AML-193 (cell line): ENCODE results near the gene ZBTB7A.

Experiments
- DNase-seq, 2 experiments: peaks; one replicate each; lab custom pipeline; 2025; lab: John Stamatoyannopoulos, UW

ZBTB7A gene

DNA sequence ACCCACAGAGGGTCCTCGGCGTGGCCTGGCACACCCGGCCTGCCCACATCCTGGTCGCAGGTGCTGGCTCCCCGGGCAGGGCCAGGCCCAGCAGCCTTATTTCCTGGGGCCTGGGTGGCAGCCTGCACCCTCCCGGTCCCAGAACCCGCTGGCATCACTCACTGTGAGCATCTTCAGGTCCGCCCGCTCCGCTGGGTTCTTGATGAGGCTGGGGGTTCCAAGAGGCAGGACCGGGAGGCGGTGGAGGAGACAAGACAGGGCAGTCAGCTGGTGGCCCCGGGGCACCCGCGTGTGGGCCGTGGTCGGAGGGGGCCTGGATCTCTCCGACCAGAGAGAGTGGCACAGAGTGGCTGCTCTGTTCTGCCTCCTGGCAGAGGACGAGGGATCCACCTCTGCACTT is 27.6 kb upstream of the ZBTB7A start:
- DNase-seq: no peak

DNA sequence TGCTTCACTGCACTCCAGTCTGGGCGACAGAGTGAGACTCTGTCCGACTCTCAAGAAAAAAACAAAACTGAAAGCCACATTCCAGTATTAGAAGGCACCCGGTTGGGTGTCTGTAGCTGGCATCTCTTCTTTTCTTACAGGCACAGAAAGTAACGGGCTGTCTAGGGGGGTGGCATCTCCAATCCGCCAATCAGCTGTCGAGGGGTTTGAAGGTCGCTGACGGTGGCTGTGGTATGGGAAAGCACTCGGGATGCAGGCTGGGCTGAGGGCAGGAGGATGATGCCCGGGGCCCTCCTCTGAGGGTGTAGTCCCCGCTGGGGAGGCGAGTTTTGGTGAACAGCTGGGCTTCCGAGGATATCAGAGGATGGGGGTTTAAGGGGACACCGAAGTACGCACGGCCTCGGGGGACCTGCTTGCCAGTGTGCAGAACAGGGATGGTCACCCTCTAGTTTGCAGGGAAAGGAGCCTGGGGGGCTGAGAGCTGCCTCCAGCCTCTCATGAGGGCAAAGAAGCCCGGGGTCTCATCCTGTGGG is 27.0 kb upstream of the ZBTB7A start:
- DNase-seq: no peak

GRCh38 chr19:4090356-4091220 is 23.9 kb upstream of the ZBTB7A start:
- DNase-seq: no peak

DNA sequence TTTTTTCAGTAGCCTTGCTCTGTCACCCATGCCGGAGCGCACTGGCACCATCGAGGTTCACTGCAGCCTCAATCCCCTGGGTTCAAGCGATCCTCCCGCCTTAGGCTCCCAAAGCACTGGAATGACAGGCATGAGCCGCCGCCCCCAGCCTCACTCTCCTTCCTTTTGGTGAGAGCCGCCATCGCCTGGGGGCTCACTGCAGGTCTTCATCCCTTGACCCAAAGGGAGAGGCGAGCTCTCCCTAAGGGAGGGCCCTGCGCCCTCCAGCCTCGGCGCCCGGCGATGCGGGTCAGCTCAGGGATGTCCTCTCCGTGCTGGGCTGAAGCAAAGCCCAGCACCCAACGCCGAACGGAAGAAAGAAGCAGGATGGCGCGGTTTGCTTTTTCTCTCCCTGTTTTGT is 23.2 kb upstream of the ZBTB7A start:
- DNase-seq: no peak

GRCh38 chr19:4089400-4089908 is 22.8 kb upstream of the ZBTB7A start:
- peak; percentile 52 to 53 for DNase-seq

DNA sequence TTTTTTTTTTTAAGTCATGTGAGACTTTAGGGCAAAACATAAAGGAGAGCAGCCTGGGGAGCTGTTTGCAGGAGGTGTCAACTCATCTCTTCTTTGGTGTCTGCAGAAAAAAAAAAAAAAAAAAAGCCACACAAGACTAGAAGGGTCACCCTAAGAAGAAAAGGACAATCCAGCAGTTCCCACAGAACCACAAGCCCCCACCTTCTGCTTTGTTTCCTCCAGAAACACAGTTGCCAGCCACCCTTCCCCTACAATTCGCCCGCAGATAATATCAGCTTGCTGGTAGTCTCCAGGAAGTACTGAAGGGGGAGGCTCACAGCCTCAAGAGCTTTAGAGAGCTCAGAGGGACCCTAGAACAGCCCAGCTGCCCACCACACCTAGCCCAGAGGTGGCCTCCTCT is 22.3 kb upstream of the ZBTB7A start:
- peak in 1 of 2 experiments; percentile 39 for DNase-seq

GRCh38 chr19:4087787-4088679 is 21.3 kb upstream of the ZBTB7A start:
- DNase-seq: no peak

GRCh38 chr19:4086411-4086867 is 19.7 kb upstream of the ZBTB7A start:
- DNase-seq: no peak

DNA sequence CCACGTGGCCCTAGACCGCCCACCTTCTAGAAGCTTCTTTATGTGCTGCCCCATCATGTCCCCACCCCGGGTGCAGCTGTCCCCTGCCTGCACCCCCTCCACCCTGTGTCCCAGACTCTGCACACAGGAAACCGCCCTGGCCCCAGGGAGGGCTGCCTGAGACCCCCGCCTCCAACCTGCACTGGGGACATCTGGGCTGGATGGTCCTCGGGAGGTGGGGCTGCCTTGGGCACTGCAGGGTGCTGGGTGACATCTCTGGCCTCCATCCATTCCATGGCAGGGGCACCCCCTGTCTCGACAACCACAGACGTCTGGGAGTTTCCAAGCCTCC is 17.8 kb upstream of the ZBTB7A start:
- no peak for DNase-seq

DNA sequence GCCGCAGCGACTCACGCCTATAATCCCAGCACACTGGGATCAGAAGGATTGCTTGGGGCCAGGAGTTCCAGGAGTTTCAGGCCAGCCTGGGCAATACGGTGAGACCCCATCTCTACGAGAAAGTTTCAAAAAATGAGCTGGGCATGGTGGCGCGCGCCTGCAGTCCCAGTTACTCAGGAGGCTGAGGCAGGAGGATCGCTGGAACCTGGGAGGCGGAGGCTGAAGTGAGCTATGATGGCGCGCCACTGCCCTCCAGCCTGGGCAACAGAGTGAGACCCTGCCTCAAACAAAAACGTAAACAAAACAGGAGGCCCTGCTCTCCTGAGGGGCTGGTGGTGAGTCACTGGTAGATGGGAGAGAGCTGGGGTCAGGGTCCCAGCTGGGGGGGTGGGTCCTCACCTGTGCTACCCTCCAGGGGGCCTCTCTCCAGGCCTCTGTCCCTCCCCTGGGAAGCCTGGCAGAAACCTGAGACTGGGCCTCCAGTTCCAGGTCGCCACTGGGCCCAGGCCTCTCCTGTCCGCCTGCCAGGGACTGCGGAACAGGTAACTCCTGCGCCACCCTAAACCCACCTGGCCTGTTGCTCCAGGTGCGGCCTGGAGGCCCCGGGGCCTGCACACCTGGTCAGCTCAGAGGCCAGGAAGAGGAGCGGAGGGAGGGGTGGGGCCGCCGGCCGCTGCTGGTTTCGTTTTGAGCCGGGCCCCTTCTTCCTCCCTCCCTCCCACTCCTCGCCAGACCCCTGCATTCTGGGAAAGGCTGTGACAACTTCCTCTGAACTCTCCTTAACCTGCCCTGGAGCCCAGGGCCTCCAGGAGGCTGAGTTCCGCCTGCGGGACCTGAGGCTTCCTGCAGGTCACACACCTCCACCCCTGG is 17.2 kb upstream of the ZBTB7A start:
- DNase-seq: no peak

DNA sequence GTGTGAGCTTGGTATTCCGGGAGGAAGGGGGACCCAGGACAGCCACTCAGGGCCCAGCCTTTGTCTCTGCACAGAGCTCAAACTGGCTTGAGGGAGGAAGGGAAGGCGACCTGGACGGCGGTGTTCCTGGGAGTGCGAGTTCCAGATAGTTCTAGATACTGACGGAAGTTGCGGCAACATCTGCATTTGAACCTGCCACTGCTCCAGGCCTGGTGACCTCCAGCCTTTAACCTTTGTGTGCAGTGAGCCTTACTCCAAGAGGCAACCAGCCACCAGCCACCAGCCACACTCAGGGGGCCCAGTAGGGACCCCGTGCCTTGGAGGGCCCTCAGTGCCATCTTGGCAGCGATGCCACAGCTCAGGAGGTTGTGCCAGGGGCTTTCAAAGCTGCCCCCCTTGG is 15.5 kb upstream of the ZBTB7A start:
- DNase-seq: no peak

GRCh38 chr19:4081441-4082129 is 14.9 kb upstream of the ZBTB7A start:
- no peak for DNase-seq

GRCh38 chr19:4080473-4080872 is 13.8 kb upstream of the ZBTB7A start:
- DNase-seq: no peak

- peak in 1 of 2 experiments; percentile 19 for DNase-seq
Observed at GRCh38 chr19:4077800-4078684, 11.3 kb upstream of the ZBTB7A start.

DNA sequence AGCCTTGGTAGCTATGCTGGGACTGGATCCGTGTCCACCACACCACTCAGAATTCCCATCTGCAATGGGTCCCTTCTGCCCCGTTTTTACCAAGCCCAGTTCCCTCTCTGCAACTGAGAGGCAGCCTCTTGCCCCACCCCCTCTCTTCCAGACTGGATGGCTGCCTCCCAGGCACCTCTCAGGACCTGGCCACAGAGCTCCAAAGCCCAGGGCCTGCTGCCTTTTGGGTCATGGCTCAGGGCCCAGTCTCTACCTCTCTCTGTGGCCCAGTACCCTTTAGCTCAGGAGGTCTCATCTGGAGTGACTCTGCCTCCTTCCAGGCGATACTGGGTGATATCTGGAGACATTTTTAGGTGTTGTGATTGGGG is 10.3 kb upstream of the ZBTB7A start:
- DNase-seq: no peak

GRCh38 chr19:4075373-4075772 is 8.7 kb upstream of the ZBTB7A start:
- DNase-seq: peak; percentile 24 to 33

GRCh38 chr19:4071610-4072009 is 4.9 kb upstream of the ZBTB7A start:
- no peak for DNase-seq

DNA sequence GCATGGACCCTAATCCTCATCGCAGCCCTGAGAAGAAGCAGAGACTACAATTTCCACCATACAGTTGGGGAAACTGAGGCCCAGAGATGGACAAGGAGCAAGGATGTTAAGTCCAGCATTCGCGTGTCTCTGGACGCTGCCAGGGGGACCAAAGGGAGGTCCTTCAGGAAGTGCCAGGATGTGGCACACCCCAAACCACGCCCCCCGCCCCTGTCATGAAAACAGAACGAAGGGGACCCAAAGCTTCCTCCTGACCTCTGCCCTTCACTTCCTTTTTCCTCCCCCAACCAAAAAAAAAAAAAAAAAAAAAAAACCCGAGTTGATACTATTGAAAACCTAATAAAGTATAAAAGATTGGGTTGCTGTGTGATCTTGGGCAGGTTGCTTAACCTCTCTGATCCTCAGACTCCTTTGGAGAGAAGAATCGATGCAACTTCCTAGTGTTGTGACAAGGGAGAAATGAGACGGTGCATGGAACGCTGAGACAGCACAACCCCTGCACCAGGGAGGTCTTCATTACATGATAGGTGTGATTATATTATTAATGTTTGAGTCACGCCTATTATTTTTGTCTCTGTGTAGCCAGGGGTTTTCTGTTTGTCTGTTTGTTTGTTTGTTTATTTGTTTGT is 2.7 kb upstream of the ZBTB7A start:
- DNase-seq: peak; percentile 20 to 32
